GM12872 (cell line): ENCODE measurements around the gene MAGOH.

Experiments used
- TF ChIP-seq, protein P1 (sequence below): IDR thresholded peaks from 3 replicates; pipeline ENCODE4 v1.5.1; 2011; ENCODE audit warnings: low read depth, mild to moderate bottlenecking, low read length, moderate library complexity; ENCODE audit not compliant: insufficient read depth

MAGOH gene

DNA sequence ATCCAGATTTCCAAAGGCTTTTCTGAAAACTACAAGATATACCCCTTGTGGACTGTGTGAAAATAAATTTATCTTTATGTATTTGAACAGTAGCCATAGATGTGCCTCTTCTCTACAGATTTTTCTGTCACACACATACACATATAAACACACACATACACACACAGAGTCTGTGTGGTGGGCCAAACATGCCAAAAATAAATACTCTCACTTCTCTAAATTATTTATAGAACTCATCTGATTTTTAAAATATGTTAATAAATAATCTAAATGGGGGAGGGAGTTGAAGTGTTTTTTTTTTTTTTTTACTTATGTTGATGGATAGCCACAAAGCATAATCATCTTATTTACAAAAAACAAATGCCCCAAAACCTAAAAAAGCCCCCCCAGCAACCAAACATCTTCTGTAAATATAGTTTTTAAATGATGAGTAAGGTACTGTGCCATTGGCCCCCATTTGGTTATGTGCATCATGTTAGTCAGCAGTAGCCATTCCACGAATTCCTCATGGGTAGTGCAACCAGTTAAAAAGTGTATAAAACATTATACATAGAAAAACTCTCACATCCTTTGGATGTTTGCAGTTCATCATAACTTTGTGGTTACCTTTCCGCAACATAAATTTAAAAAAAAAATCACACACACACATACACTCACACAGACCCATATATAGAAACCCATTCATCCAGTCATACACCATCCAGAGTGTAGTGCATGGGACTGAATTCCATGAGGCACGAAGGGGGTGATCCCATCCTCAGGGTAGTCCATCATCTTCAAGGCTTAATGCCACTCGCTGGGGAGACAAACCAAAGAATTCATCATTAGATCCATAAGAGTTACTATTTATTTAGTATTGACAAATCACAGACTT lies 8.2 kb upstream of the MAGOH start:
- TF ChIP-seq, protein P1, sequence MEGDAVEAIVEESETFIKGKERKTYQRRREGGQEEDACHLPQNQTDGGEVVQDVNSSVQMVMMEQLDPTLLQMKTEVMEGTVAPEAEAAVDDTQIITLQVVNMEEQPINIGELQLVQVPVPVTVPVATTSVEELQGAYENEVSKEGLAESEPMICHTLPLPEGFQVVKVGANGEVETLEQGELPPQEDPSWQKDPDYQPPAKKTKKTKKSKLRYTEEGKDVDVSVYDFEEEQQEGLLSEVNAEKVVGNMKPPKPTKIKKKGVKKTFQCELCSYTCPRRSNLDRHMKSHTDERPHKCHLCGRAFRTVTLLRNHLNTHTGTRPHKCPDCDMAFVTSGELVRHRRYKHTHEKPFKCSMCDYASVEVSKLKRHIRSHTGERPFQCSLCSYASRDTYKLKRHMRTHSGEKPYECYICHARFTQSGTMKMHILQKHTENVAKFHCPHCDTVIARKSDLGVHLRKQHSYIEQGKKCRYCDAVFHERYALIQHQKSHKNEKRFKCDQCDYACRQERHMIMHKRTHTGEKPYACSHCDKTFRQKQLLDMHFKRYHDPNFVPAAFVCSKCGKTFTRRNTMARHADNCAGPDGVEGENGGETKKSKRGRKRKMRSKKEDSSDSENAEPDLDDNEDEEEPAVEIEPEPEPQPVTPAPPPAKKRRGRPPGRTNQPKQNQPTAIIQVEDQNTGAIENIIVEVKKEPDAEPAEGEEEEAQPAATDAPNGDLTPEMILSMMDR = no peak

DNA sequence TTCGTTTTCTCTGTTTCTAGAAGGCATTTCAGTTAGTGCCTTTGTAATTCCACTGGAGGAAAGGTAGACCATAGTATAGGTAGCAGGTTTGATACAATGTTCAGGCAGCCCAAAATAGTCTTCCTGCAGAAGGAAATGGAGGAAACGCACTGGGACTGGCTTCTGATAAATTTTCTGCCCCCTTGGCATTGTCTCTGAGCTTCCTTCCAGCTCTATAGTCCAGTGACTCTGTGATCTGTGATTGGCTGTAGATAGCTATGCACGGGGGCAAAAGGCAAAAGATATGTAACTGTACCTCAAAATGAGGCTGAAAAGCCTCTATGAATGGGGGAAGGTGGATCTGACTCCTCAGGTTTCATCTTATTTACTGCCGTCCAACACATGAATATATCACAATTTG lies 5.8 kb upstream of the MAGOH start:
- TF ChIP-seq, protein P1 = no peak

DNA sequence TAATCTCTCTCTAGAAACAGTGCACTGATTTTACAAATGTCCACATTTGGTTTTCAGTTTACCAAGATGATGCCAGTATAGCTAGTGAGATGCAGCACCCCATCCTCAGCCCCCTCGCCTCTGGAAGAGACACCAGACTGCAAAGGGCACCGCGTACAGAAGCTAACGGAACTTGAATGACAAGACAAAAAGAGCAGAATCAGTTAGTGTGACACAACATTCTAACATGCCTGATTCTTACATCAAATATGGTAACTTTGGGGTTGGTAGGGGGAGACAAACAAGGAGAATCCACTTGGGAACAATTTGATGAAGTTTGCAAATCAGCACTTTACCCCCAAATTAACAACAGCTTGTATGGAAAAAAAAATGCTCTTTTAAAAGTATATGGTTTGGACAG lies 4.1 kb upstream of the MAGOH start:
- TF ChIP-seq, protein P1 = no peak

DNA sequence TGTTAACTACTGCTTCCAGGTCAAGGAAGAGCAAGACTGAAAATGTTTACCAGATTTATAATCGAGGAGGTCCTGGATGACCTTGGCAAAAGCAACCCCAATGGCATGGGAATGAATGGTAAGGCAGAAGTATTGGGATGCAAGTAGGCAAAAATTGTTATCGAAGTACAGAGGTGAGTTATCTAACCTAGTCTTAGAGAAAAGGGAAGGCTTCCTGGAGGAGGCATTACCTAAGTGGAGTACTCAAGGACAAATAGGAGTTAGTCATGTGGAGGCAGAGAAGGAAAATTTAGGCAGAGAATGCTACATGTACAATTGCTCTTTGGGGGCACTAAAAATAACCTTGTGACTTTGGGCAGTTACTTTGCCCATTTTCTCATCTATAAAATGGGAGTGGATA lies 3.5 kb upstream of the MAGOH start:
- TF ChIP-seq, protein P1 = no peak

DNA sequence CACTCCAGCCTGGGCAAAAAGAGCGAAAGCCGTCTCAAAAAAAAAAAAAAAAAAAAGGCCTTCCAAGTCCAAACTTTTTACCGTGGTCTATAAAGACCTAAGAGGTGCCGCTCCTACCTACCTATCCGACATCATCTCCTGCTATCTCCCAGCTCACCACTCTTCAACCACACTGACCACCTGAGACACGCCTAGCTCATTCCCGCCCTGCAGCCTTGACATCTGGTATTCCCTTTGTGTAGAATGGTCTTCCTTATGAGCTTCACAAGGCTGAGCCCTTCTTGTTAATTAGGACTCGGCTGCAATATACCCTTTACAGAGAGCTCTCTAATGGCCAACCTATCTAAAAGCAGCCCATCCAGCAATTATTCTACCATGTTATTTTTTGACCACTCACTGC lies 680 bp downstream of the MAGOH start:
- TF ChIP-seq, protein P1 = no peak

DNA sequence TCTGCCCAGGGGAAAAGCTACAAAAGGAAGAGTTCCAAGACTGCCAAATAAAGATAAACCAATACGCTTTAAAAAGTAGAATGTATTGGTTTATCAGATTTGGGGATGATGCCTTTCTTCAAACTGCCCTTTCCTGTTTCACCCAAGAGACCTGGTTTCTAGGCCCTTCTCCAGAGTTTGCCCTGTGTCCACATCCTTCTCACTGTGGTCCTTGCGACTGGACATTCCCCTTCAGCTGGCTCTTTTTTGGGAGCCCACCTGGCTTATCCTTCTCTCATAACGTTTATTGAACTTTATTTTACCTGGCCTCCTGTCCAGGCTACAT lies 17.4 kb downstream of the MAGOH start:
- TF ChIP-seq, protein P1 = no peak

DNA sequence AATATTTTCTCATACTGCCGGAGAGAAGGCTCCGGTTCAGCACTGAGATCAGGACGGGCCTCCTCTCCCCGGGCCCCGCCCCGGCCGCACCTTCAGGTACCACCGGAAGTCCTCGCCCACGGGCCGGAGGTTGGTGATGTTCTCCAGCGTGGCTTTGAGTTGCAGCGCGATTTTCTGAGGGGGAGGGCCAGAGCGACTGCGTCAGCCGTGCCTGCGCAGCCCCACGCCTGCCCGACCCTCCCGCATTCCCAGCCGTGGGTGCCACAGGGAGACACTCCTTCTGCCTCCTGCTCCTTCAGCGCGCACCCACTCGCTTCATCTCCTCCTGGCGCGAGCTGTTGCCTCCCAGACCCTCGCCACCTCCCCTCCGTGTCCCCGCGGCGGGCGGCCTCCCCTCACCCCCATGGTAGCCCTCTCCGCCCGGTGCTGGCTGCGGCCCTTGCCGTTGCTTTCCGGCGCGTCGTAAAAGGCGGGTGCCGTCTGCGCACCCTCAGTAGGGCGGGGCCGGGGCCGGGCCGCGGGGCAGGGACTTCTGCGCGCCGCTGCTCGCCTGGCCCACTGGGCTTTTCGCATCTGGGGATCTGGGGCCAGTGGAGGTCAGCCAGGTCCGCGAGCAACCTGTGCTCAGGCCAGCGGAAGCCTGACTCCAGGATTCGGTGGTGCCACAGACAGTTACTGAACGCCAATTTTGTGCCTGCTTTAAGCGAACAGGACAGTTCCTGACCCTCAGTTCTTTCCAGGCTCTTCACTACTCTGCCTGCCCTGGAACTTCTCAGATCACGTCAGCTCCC lies 18.0 kb downstream of the MAGOH start, which contains the start of gene CZIB:
TSS of gene CZIB (minus strand) at position 464 of the 791 bp plus-strand sequence. CDS start at position 405, 59 bp downstream.
- TF ChIP-seq, protein P1 = no peak
